Mucosa of descending colon (tissue), 3 donors: Measurements from ENCODE around the gene TUBD1. TPM values are rescaled to one million over a fixed set of nuclear protein-coding genes. Genes with fewer than 3 reads are reported as not detected.
"Not testable (repeated sequence)": the region's sequence is repeated elsewhere in the genome, so short reads cannot be mapped to it uniquely, and the experiment has no call there.

Experiments
- ATAC-seq: fragments of 200-7000 bp; cut with Tn5 transposase; one replicate; pipeline ENCODE4 v1.9.1; 2020; ENCODE audit warnings: mild to moderate bottlenecking, moderate library complexity
- DNase-seq, 3 donors: peaks; one replicate each; pipeline ENCODE4 v3.0.0-alpha.2; 2020
- H3K36me3 ChIP-seq: fragments of 200-600 bp; one replicate; pipeline ENCODE4 v1.8.0; 2021; ENCODE audit warnings: low read depth, mild to moderate bottlenecking
- H3K4me1 ChIP-seq: fragments of 200-600 bp; one replicate; pipeline ENCODE4 v1.8.0; 2021; ENCODE audit warnings: low read depth, mild to moderate bottlenecking
- H3K4me3 ChIP-seq: fragments of 200-600 bp; one replicate; pipeline ENCODE4 v1.8.0; 2021; ENCODE audit warnings: mild to moderate bottlenecking
- H3K9me3 ChIP-seq: fragments of 200-600 bp; one replicate; pipeline ENCODE4 v1.8.0; 2021; ENCODE audit warnings: mild to moderate bottlenecking
- intact Hi-C, 2 donors: fragments of 100-400 bp; cut with DNase I in 1 of 2; cut with micrococcal nuclease in 1 of 2; formaldehyde crosslinking; loops; one replicate each; pipeline versions ENCODE4 v1.11.0 to v1.11.1; 2022; cut with DNase I, micrococcal nuclease
- total RNA-seq, 3 donors: library from RNA; stranded (reverse); fragmentation: NEBNext Ultra II Directional in 2 of 3; extraction: Animal tissue kit (Norgen Biotek cat#: 25700) in 2 of 3; gene quantifications; one replicate each; pipeline versions ENCODE4 v1.2.1 to v1.2.4, GENCODE V29; 2021 to 2023
- TF ChIP-seq, protein P1 (sequence below): fragments of 200-600 bp; IDR thresholded peaks from one replicate; pipeline ENCODE4 v1.8.0; 2022; ENCODE audit warnings: antibody characterized with exemption, mild to moderate bottlenecking
- donor health status: DM: no; HTN: no; CAD: no; lungs with moderate emphysema.
- donor health status: DM: no; HTN: no; CAD: no.
- donor health status: DM: no; HTN: yes; CAD: no.

Gene TUBD1
- total RNA-seq, 3 donors from 2014 or later = 6.1 to 11.4 (median 6.2) TPM

GRCh38 chr17:59845595-59846393 lies 46.9 kb downstream of the TUBD1 start:
- H3K36me3 ChIP-seq = peaks cover 3% of the 10 kb centered on the region
- DNase-seq (peak; percentile 63 to 87 (median 74)), ATAC-seq (peak; percentile 41)
- H3K4me3 ChIP-seq = no peak overlapping the region
- H3K9me3 ChIP-seq = no peaks in the 10 kb centered on the region
- intact Hi-C loops = no loop called here
- TF ChIP-seq, protein P1, sequence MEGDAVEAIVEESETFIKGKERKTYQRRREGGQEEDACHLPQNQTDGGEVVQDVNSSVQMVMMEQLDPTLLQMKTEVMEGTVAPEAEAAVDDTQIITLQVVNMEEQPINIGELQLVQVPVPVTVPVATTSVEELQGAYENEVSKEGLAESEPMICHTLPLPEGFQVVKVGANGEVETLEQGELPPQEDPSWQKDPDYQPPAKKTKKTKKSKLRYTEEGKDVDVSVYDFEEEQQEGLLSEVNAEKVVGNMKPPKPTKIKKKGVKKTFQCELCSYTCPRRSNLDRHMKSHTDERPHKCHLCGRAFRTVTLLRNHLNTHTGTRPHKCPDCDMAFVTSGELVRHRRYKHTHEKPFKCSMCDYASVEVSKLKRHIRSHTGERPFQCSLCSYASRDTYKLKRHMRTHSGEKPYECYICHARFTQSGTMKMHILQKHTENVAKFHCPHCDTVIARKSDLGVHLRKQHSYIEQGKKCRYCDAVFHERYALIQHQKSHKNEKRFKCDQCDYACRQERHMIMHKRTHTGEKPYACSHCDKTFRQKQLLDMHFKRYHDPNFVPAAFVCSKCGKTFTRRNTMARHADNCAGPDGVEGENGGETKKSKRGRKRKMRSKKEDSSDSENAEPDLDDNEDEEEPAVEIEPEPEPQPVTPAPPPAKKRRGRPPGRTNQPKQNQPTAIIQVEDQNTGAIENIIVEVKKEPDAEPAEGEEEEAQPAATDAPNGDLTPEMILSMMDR = peak; percentile 4
- H3K4me1 ChIP-seq = peaks cover 75% of the 10 kb centered on the region

DNA sequence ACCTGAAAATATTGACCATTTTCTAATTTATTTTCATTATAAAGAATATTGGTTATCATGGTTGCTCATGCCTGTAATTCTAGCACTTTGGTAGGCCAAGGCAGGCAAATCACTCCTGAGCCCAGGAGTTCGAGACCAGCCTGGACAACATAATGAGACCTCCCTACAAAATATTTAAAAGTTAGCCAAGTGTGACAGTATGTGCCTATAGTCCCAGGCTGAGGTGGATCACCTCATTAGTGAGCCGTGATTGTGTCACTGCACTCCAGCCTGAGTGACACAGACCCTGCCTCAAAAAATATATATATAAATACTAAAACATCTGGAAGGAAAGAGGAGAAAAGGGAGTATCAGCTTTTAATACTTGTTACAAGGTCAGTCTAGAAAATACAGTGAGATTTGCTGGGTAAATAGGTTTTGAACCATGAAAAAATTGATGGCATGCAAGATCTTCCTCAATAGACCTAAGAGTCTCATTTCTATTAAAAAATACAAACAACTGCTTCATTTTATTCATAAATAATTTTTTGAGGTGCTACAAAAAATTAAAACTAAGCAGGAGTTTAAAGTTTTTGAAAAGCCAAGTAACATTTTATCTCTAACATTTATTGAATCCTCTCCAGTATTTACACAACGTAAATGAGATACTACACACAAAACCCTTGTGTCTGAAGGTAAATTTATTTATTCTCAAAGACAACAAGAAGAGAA lies 47.7 kb downstream of the TUBD1 start:
- no peak for DNase-seq
- intact Hi-C loops = no loop called here
- H3K4me1 ChIP-seq = peaks cover 71% of the 10 kb centered on the region

DNA sequence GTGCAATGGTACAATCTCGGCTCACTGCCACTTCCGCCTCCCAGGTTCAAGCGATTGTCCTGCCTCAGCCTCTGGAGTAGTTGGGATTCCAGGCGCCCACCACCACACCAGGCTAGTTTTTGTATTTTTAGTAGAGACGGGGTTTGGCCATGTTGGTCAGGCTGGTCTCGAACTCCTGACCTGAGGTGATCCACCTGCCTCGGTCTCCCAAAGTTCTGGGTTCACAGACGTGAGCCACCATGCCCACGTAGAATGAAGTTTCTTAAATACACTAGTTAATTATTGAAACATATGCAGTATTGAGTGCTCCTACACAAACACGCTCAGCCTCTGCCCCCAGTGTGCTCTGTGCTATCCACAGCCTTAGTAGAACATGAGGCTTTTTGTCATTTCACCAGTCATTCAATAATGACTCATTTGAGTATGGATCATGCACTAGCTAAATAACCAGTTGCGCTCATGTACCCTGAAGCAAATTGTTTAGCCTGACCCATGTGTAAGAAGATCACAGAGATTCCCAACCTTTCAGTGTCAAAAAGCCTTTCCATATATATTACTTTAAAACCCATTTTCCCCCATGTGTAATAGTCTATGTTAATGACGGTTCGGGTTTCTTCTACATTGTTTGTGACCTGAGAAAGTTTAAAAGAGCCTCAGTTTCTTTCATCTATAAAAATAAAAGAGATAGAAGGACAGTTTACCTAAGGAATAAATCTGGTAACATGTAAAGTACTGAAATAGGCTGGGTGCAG lies 49.7 kb downstream of the TUBD1 start:
- Histone ChIP-seq H3K4me3 (no peak overlapping the region), H3K4me1 (peaks cover 55% of the 10 kb centered on the region), H3K9me3 (no peaks in the 10 kb centered on the region), H3K36me3 (peaks cover 3% of the 10 kb centered on the region)
- peak; percentile 72 to 80 (median 76) for DNase-seq
- peak; percentile 31 for ATAC-seq
- intact Hi-C loops = no loop called here
- TF ChIP-seq, protein P1 = no peak

More for the DNA sequence above, 47.7 kb downstream of the TUBD1 start:
- H3K9me3 ChIP-seq = no peaks in the 10 kb centered on the region
- peaks cover 3% of the 10 kb centered on the region for H3K36me3 ChIP-seq
- no peak for ATAC-seq
- TF ChIP-seq, protein P1 = no peak
- no peak overlapping the region for H3K4me3 ChIP-seq

- intact Hi-C loops, H3K9me3 ChIP-seq, ATAC-seq, H3K36me3 ChIP-seq, DNase-seq, H3K4me3 ChIP-seq: not testable (repeated sequence)
- peaks cover 44% of the 10 kb centered on the region for H3K4me1 ChIP-seq
These were observed 50.9 kb downstream of the TUBD1 start for GRCh38 chr17:59841882-59842263.

- Histone ChIP-seq H3K4me3 (peak overlapping the region; percentile 68), H3K4me1 (peaks cover 44% of the 10 kb centered on the region)
- intact Hi-C loops, H3K9me3 ChIP-seq, H3K36me3 ChIP-seq, ATAC-seq: not testable (repeated sequence)
- DNase-seq = peak in 1 of 3 donors; percentile 45
These were observed 51.5 kb downstream of the TUBD1 start for GRCh38 chr17:59841091-59841881.
